ENCODE measurements around the gene PDE8B. TPM values are rescaled to one million over a fixed set of nuclear protein-coding genes. Genes with fewer than 3 reads are reported as not detected.

Gene PDE8B
- total RNA-seq, 1 experiment from 2014 or later: 0.07 TPM

DNA sequence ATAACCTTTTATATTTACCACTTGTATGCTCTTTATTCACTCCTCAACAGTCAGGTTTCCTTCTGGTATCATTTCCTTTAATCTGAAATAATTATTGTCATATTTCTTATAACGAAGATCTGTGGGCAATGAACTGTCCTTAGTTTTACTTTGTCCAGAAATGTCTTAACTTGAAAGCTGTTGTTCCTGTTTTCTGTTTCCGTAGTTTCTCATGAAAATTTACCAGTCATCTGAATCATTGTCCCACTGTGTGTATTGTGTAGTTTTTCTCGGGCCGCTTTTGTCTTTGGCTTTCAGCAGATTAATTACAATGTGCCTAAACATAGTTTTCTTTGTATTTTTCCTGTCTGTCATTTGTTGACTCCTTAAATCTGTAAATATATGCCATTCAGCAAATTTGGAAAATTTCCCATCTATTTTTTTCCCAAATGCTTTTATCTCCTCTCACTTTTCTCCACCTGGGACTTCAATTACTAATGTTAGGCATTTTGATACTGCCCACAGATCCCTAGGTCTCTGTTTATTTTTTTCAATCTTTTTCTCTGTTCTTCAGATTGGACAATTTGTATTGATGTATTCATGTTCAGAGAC is 74.9 kb downstream of the PDE8B start:
- Histone ChIP-seq H3K27ac (ENCODE audit: insufficient read length, low read depth, low read length) (no peak overlapping the region), H4K20me1 (ENCODE audit: control insufficient read depth, insufficient read depth, insufficient read length) (no peaks in the 10 kb centered on the region), H4K91ac (ENCODE audit: insufficient read length, low read depth, low read length) (no peak overlapping the region), H3K23me2 (ENCODE audit: insufficient read length, low read depth, low read length, poor library complexity, severe bottlenecking) (no peaks in the 10 kb centered on the region), H3K9me3 (ENCODE audit: control insufficient read depth, low read depth, low read length) (no peaks in the 10 kb centered on the region), H4K8ac (replicated peaks; ENCODE audit: insufficient read length, low read depth, low read length) (no peak overlapping the region), H2BK15ac (ENCODE audit: low read depth, low read length) (no peak overlapping the region), H3K18ac (ENCODE audit: insufficient read length, low read depth, low read length) (no peak overlapping the region), H3K4me1 (ENCODE audit: insufficient read depth, low read length) (no peaks in the 10 kb centered on the region), H2BK5ac (ENCODE audit: insufficient read length, low read length) (no peak overlapping the region), H3K4ac (ENCODE audit: low read depth, low read length) (no peak overlapping the region), H3K14ac (ENCODE audit: insufficient read depth, low read length) (no peak overlapping the region), H3K79me1 (ENCODE audit: insufficient read depth, low read depth, low read length, poor library complexity, severe bottlenecking) (no peaks in the 10 kb centered on the region), H2BK120ac (ENCODE audit: low read depth, low read length, poor library complexity, severe bottlenecking) (no peak overlapping the region), H4K5ac (ENCODE audit: insufficient read length, low read depth, low read length) (no peak overlapping the region), H2AK5ac (ENCODE audit: insufficient read length, low read length) (no peak overlapping the region), H2BK20ac (ENCODE audit: low read depth, low read length, poor library complexity, severe bottlenecking) (no peak overlapping the region), H2AFZ (ENCODE audit: low read length) (no peak overlapping the region), H3K27me3 (ENCODE audit: insufficient read depth, low read length) (no peaks in the 10 kb centered on the region), H3K56ac (ENCODE audit: insufficient read length, low read depth, low read length) (no peak overlapping the region), H3K23ac (ENCODE audit: insufficient read length, low read depth, low read length) (no peak overlapping the region), H2BK12ac (ENCODE audit: insufficient read length, low read depth, low read length) (no peak overlapping the region), H3K9ac (ENCODE audit: extremely low read depth, insufficient read length, low read length) (no peak overlapping the region), H3K79me2 (ENCODE audit: insufficient read depth, low read length) (no peaks in the 10 kb centered on the region), H3T11ph (ENCODE audit: low read length) (no peak overlapping the region), H3K4me2 (ENCODE audit: insufficient read depth, insufficient read length, low read length) (no peak overlapping the region)
- H3K4me1 Mint-ChIP-seq: no peaks in the 10 kb centered on the region
- DNase-seq: no peak
- no peak overlapping the region for H3K27ac Mint-ChIP-seq
- no CpG with 5 or more reads among the region's 4 CpGs for WGBS (ENCODE audit: extremely low coverage, insufficient read length, low lambda C conversion rate)
- H3K27me3 Mint-ChIP-seq (ENCODE audit: low read depth): no peaks in the 10 kb centered on the region
- TF ChIP-seq, protein P1, sequence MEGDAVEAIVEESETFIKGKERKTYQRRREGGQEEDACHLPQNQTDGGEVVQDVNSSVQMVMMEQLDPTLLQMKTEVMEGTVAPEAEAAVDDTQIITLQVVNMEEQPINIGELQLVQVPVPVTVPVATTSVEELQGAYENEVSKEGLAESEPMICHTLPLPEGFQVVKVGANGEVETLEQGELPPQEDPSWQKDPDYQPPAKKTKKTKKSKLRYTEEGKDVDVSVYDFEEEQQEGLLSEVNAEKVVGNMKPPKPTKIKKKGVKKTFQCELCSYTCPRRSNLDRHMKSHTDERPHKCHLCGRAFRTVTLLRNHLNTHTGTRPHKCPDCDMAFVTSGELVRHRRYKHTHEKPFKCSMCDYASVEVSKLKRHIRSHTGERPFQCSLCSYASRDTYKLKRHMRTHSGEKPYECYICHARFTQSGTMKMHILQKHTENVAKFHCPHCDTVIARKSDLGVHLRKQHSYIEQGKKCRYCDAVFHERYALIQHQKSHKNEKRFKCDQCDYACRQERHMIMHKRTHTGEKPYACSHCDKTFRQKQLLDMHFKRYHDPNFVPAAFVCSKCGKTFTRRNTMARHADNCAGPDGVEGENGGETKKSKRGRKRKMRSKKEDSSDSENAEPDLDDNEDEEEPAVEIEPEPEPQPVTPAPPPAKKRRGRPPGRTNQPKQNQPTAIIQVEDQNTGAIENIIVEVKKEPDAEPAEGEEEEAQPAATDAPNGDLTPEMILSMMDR (conservative IDR thresholded peaks at IDR 0.05): no peak
- no peaks in the 10 kb centered on the region for H3K9me3 Mint-ChIP-seq
- no peak overlapping the region for H3K4me3 Mint-ChIP-seq
- H3K36me3 Mint-ChIP-seq (ENCODE audit: insufficient read depth in 1 of 3, low read depth in 3 of 3): no peaks in the 10 kb centered on the region
